ENCODE measurements around the gene SDHD. TPM values are rescaled to one million over a fixed set of nuclear protein-coding genes. Genes with fewer than 3 reads are reported as not detected.

Gene SDHD
- total and polyA plus RNA-seq, 2 donors (not counting 1 experiment from before 2014, with no cell fraction given): 148 to 186 TPM

- no peak overlapping the region for H3K27ac ChIP-seq (ENCODE audit: insufficient read depth, low read length)
- no peaks in the 10 kb centered on the region for H3K79me2 ChIP-seq (ENCODE audit: control insufficient read depth, insufficient read depth, low read length)
- H2AFZ ChIP-seq (ENCODE audit: low read length): no peak overlapping the region
These were observed 41.9 kb downstream of the SDHD start for GRCh38 chr11:112128483-112129121.

GRCh38 chr11:112129656-112130055 lies 43.0 kb downstream of the SDHD start:
- no peak for TF ChIP-seq EZH2 (IDR thresholded peaks at IDR 0.05; ENCODE audit: low read length, missing control alignments)
- no peak for TF ChIP-seq CTCF (conservative IDR thresholded peaks at IDR 0.05 in 1 of 2, IDR thresholded peaks at IDR 0.05 in 1 of 2; ENCODE audit: low read depth in 1 of 2, low read length in 2 of 2)
- H3K9ac ChIP-seq (ENCODE audit: insufficient read depth, low read length): no peak overlapping the region
- no peak overlapping the region for H3K4me2 ChIP-seq (ENCODE audit: extremely low read depth, insufficient read depth, low read length)
- DNase-seq (ENCODE audit: low read depth in 2 of 2): no peak
- no peaks in the 10 kb centered on the region for H3K36me3 ChIP-seq (ENCODE audit: control insufficient read depth, insufficient read depth, low read length)
- H3K4me3 ChIP-seq (replicated peaks in 1 of 4; ENCODE audit: control extremely low read depth in 1 of 4, insufficient read depth in 1 of 4, low read depth in 3 of 4, low read length in 4 of 4): no peak overlapping the region
- H3K27me3 ChIP-seq (ENCODE audit: control insufficient read depth, insufficient read depth, low read length): no peaks in the 10 kb centered on the region
- H3K79me2 ChIP-seq (ENCODE audit: control insufficient read depth, insufficient read depth, low read length): no peaks in the 10 kb centered on the region
- peaks cover 5% of the 10 kb centered on the region for H3K4me1 ChIP-seq (ENCODE audit: control insufficient read depth, extremely low read depth, insufficient read depth, low read length)
- no peak overlapping the region for H3K27ac ChIP-seq (ENCODE audit: insufficient read depth, low read length)
- H4K20me1 ChIP-seq (ENCODE audit: control insufficient read depth, extremely low read depth, insufficient read depth, low read length): no peaks in the 10 kb centered on the region
- H3K9me3 ChIP-seq (ENCODE audit: control insufficient read depth, insufficient read depth, low read depth, low read length): no peaks in the 10 kb centered on the region
- H2AFZ ChIP-seq (ENCODE audit: low read length): no peak overlapping the region

More at GRCh38 chr11:112128483-112129121, 41.9 kb downstream of the SDHD start:
- peaks cover 5% of the 10 kb centered on the region for H3K4me1 ChIP-seq (ENCODE audit: control insufficient read depth, extremely low read depth, insufficient read depth, low read length)
- H3K4me2 ChIP-seq (ENCODE audit: extremely low read depth, insufficient read depth, low read length): no peak overlapping the region
- H3K27me3 ChIP-seq (ENCODE audit: control insufficient read depth, insufficient read depth, low read length): no peaks in the 10 kb centered on the region
- peak; percentile 79 to 80 for DNase-seq (ENCODE audit: low read depth in 2 of 2)
- H4K20me1 ChIP-seq (ENCODE audit: control insufficient read depth, extremely low read depth, insufficient read depth, low read length): no peaks in the 10 kb centered on the region
- no peak for TF ChIP-seq CTCF (conservative IDR thresholded peaks at IDR 0.05 in 1 of 2, IDR thresholded peaks at IDR 0.05 in 1 of 2; ENCODE audit: low read depth in 1 of 2, low read length in 2 of 2)
- no peak for TF ChIP-seq EZH2 (IDR thresholded peaks at IDR 0.05; ENCODE audit: low read length, missing control alignments)
- H3K36me3 ChIP-seq (ENCODE audit: control insufficient read depth, insufficient read depth, low read length): no peaks in the 10 kb centered on the region
- H3K9ac ChIP-seq (ENCODE audit: insufficient read depth, low read length): no peak overlapping the region
- H3K9me3 ChIP-seq (ENCODE audit: control insufficient read depth, insufficient read depth, low read depth, low read length): no peaks in the 10 kb centered on the region
- no peak overlapping the region for H3K4me3 ChIP-seq (replicated peaks in 1 of 4; ENCODE audit: control extremely low read depth in 1 of 4, insufficient read depth in 1 of 4, low read depth in 3 of 4, low read length in 4 of 4)

- H3K4me1 ChIP-seq (ENCODE audit: control insufficient read depth, extremely low read depth, insufficient read depth, low read length): peaks cover 5% of the 10 kb centered on the region
- no peaks in the 10 kb centered on the region for H3K9me3 ChIP-seq (ENCODE audit: control insufficient read depth, insufficient read depth, low read depth, low read length)
These were observed 46.1 kb downstream of the SDHD start for GRCh38 chr11:112132737-112133136.

More at GRCh38 chr11:112132737-112133136, 46.1 kb downstream of the SDHD start:
- H3K36me3 ChIP-seq (ENCODE audit: control insufficient read depth, insufficient read depth, low read length): no peaks in the 10 kb centered on the region
- no peak overlapping the region for H3K27ac ChIP-seq (ENCODE audit: insufficient read depth, low read length)
- H4K20me1 ChIP-seq (ENCODE audit: control insufficient read depth, extremely low read depth, insufficient read depth, low read length): no peaks in the 10 kb centered on the region
- no peak overlapping the region for H3K4me2 ChIP-seq (ENCODE audit: extremely low read depth, insufficient read depth, low read length)
- no peak for DNase-seq (ENCODE audit: low read depth in 2 of 2)
- H2AFZ ChIP-seq (ENCODE audit: low read length): no peak overlapping the region
- no peaks in the 10 kb centered on the region for H3K79me2 ChIP-seq (ENCODE audit: control insufficient read depth, insufficient read depth, low read length)
- H3K9ac ChIP-seq (ENCODE audit: insufficient read depth, low read length): no peak overlapping the region
- H3K4me3 ChIP-seq (replicated peaks in 1 of 4; ENCODE audit: control extremely low read depth in 1 of 4, insufficient read depth in 1 of 4, low read depth in 3 of 4, low read length in 4 of 4): no peak overlapping the region
- TF ChIP-seq CTCF (conservative IDR thresholded peaks at IDR 0.05 in 1 of 2, IDR thresholded peaks at IDR 0.05 in 1 of 2; ENCODE audit: low read depth in 1 of 2, low read length in 2 of 2) (no peak), EZH2 (IDR thresholded peaks at IDR 0.05; ENCODE audit: low read length, missing control alignments) (no peak)
- H3K27me3 ChIP-seq (ENCODE audit: control insufficient read depth, insufficient read depth, low read length): no peaks in the 10 kb centered on the region
